ENCODE results near the gene TMEM150B. TPM values are rescaled to one million over a fixed set of nuclear protein-coding genes. Genes with fewer than 3 reads are reported as not detected.

Gene TMEM150B
- total RNA-seq, 1 donor from 2014 or later, result not detected

DNA sequence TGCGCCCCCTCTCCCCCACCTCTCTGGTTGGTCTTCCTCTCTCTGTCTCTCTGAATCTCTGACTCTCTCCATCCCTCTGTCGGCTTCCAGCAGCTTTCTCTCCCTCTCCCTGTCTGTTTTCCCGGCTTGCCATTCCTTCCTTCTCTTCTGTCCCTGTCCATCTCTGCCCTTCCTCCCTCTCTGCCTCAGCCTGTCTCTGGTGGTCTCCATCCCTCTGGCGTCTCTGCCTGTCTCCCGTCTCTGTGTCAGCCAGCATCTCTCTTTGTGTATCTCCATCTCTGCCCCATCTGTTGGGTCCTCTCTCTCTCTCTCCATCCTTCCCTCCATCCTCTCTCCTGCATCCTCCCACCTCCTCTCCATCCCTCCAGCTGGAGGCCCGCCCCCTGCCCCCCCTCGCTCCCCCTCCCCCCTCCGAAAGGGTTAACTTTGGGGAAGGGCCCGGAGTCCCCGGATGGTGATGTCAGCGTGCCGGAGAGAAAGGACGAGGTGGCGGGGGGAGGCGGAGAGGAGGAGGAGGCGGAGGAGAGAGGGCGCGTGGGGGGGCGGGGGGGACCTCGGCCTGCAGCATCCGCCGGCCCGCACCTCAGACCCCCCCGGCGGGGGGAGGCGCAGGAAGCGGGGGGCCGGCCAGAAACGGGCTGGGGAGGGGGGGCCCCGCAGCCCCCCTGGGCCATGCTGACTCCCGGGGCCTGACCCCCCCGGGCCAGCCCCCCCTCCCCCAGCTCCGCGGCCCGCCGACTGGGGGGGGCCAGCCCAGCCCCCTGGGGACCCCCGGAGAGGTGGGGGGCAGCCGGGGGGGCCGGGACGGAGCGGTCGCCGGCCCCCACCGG lies 41.4 kb downstream of the TMEM150B start, which contains the start of gene BRSK1:
Gene BRSK1, plus strand, starts transcription at position 450 of the 830 bp plus-strand sequence. CDS start 446 bp downstream, outside the sequence.
- H3K4me1 Mint-ChIP-seq (ENCODE audit: unreplicated experiment), result peaks cover 7% of the 10 kb centered on the region
- H3K9me3 Mint-ChIP-seq (ENCODE audit: unreplicated experiment), result no peaks in the 10 kb centered on the region
- no peaks in the 10 kb centered on the region for H3K36me3 Mint-ChIP-seq (ENCODE audit: low read depth, unreplicated experiment)
- H3K4me3 Mint-ChIP-seq (ENCODE audit: unreplicated experiment), result peak within 1 kb of the TSS; percentile 86
- TF ChIP-seq, protein P1, sequence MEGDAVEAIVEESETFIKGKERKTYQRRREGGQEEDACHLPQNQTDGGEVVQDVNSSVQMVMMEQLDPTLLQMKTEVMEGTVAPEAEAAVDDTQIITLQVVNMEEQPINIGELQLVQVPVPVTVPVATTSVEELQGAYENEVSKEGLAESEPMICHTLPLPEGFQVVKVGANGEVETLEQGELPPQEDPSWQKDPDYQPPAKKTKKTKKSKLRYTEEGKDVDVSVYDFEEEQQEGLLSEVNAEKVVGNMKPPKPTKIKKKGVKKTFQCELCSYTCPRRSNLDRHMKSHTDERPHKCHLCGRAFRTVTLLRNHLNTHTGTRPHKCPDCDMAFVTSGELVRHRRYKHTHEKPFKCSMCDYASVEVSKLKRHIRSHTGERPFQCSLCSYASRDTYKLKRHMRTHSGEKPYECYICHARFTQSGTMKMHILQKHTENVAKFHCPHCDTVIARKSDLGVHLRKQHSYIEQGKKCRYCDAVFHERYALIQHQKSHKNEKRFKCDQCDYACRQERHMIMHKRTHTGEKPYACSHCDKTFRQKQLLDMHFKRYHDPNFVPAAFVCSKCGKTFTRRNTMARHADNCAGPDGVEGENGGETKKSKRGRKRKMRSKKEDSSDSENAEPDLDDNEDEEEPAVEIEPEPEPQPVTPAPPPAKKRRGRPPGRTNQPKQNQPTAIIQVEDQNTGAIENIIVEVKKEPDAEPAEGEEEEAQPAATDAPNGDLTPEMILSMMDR (IDR thresholded peaks at IDR 0.05; ENCODE audit: unreplicated experiment), result no peak
- peaks cover 19% of the 10 kb centered on the region for H3K27me3 Mint-ChIP-seq (ENCODE audit: unreplicated experiment)
- H3K27ac Mint-ChIP-seq (ENCODE audit: unreplicated experiment), result peak within 1 kb of the TSS; percentile 57
- DNase-seq (ENCODE audit: low spot score), result peak; percentile 54

DNA sequence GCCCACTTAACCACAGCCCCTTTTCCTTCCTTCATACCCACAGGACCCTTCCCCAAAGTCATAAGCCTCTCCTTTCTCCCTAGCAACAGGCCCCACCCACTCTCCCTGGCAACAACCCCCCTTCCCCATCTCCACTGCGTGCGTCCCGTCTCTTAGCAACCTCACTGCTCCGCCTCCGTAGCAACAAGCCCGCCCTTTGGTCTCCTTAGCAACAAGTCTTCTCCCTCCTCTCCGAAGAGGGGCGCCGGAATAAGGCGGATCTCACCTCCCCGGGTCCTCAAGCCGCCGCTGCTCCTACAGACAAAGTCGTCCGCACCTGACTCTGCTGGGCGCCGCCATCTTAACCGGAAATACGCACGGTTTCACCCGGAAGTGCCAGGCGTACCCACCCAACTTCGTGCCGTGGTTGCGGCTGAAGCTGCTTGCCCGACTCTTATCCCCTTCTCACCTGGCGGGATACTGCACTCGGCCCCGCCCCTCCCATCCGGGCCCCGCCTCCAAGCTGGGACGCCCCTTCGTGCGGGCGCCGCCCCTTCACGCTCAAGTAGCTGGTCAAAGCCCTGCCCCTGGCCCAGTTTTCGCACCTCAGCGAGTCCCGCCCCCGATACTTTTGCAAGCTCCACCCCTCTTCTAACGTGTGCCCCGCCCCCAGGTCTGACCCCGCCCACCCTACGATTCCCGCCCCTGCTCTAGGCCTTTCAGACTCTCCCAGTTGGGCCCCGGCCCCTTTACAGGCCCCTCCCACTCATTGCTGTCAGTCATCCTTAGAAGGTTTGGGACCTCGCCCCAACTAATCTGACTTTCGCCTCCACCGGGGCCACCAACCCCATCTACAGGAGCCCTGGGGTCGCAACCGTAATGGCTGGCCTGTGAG lies 45.1 kb downstream of the TMEM150B start, which contains the start of gene HSPBP1:
Gene HSPBP1, minus strand, starts transcription at position 341 of the 874 bp plus-strand sequence. CDS start 502 bp downstream, outside the sequence.
- Mint-ChIP-seq H3K4me1 (ENCODE audit: unreplicated experiment) (peaks cover 7% of the 10 kb centered on the region), H3K27me3 (ENCODE audit: unreplicated experiment) (peaks cover 22% of the 10 kb centered on the region), H3K36me3 (ENCODE audit: low read depth, unreplicated experiment) (peaks cover 4% of the 10 kb centered on the region), H3K27ac (ENCODE audit: unreplicated experiment) (peak within 1 kb of the TSS; percentile 98), H3K4me3 (ENCODE audit: unreplicated experiment) (peak within 1 kb of the TSS; percentile 95), H3K9me3 (ENCODE audit: unreplicated experiment) (no peaks in the 10 kb centered on the region)
- DNase-seq (ENCODE audit: low spot score), result peak; percentile 92
- TF ChIP-seq, protein P1 (IDR thresholded peaks at IDR 0.05; ENCODE audit: unreplicated experiment), result no peak

DNA sequence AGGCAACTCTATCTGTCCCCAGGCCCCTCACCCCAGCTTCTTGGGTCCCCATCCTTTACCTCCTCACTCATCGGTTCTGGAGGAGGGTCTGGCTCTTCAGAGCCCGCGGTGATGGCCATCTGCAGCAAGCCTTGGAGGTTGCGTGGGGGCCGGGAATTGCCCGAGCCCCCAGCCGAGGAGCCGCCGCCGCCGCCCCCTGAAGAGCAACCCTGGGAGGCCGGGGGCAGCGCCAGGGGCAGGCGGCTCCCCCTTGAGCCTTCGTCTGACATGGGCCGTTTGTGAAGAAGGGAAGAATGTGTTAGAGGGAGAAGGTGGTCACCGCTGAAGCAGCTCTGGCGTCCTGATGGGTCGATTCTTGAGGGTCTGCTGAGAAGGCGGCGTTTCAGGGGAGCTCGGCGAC lies 45.8 kb downstream of the TMEM150B start:
- peaks cover 7% of the 10 kb centered on the region for H3K4me1 Mint-ChIP-seq (ENCODE audit: unreplicated experiment)
- DNase-seq (ENCODE audit: low spot score), result no peak
- peak overlapping the region; percentile 98 for H3K27ac Mint-ChIP-seq (ENCODE audit: unreplicated experiment)
- H3K9me3 Mint-ChIP-seq (ENCODE audit: unreplicated experiment), result no peaks in the 10 kb centered on the region
- peaks cover 22% of the 10 kb centered on the region for H3K27me3 Mint-ChIP-seq (ENCODE audit: unreplicated experiment)
- TF ChIP-seq, protein P1 (IDR thresholded peaks at IDR 0.05; ENCODE audit: unreplicated experiment), result no peak
- peak overlapping the region; percentile 95 for H3K4me3 Mint-ChIP-seq (ENCODE audit: unreplicated experiment)
- peaks cover 8% of the 10 kb centered on the region for H3K36me3 Mint-ChIP-seq (ENCODE audit: low read depth, unreplicated experiment)

DNA sequence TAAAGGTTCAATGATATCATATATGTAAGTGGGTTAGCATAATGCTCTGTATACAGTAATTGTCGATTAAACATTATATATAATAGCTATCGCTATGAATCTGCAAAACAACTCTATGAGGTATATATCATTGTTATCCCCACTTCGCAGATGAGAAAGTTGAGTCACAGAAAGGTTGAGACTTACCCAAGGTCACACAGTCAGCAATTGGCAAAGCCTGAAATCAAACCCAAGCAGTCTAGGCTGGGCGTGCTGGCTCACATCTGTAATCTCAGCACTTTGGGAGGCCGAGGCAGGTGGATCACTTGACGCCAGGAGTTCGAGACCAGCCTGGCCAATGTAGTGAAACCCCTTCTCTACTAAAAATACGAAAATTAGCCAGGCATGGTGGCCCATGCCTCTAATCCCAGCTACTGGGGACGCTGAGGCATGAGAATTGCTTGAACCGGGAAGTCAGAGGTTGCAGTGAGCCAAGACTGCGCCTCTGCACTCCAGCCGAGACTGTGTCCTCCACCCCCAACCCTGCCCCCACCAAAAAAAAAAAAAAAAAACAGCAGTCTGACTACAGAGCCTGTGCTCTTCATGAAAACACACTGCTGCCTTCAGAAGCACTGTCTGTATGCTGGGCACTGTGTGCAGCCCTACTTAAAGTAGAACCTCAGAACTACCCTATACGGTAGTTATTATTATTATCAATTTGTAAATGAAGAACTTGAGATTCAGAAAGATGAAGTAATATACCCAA lies 46.6 kb downstream of the TMEM150B start:
- no peaks in the 10 kb centered on the region for H3K9me3 Mint-ChIP-seq (ENCODE audit: unreplicated experiment)
- peaks cover 8% of the 10 kb centered on the region for H3K36me3 Mint-ChIP-seq (ENCODE audit: low read depth, unreplicated experiment)
- peak overlapping the region; percentile 80 for H3K4me3 Mint-ChIP-seq (ENCODE audit: unreplicated experiment)
- DNase-seq (ENCODE audit: low spot score), result no peak
- peaks cover 25% of the 10 kb centered on the region for H3K27me3 Mint-ChIP-seq (ENCODE audit: unreplicated experiment)
- H3K4me1 Mint-ChIP-seq (ENCODE audit: unreplicated experiment), result peaks cover 7% of the 10 kb centered on the region
- no peak overlapping the region for H3K27ac Mint-ChIP-seq (ENCODE audit: unreplicated experiment)
- TF ChIP-seq, protein P1 (IDR thresholded peaks at IDR 0.05; ENCODE audit: unreplicated experiment), result no peak

Measured in endothelial cell (in vitro differentiated cells).